Measurements from ENCODE around the gene CRIM1. TPM values are rescaled to one million over a fixed set of nuclear protein-coding genes. Genes with fewer than 3 reads are reported as not detected.
"Not testable (repeated sequence)": the region's sequence is repeated elsewhere in the genome, so short reads cannot be mapped to it uniquely, and the experiment has no call there.

Gene CRIM1, protein sequence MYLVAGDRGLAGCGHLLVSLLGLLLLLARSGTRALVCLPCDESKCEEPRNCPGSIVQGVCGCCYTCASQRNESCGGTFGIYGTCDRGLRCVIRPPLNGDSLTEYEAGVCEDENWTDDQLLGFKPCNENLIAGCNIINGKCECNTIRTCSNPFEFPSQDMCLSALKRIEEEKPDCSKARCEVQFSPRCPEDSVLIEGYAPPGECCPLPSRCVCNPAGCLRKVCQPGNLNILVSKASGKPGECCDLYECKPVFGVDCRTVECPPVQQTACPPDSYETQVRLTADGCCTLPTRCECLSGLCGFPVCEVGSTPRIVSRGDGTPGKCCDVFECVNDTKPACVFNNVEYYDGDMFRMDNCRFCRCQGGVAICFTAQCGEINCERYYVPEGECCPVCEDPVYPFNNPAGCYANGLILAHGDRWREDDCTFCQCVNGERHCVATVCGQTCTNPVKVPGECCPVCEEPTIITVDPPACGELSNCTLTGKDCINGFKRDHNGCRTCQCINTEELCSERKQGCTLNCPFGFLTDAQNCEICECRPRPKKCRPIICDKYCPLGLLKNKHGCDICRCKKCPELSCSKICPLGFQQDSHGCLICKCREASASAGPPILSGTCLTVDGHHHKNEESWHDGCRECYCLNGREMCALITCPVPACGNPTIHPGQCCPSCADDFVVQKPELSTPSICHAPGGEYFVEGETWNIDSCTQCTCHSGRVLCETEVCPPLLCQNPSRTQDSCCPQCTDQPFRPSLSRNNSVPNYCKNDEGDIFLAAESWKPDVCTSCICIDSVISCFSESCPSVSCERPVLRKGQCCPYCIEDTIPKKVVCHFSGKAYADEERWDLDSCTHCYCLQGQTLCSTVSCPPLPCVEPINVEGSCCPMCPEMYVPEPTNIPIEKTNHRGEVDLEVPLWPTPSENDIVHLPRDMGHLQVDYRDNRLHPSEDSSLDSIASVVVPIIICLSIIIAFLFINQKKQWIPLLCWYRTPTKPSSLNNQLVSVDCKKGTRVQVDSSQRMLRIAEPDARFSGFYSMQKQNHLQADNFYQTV
- total RNA-seq = 60.4 TPM

GRCh38 chr2:36355151-36355889, at the start of gene CRIM1:
TSS of gene CRIM1 (plus strand) at chr2:36355778. CDS start at chr2:36356293, 515 bp downstream.
- Histone ChIP-seq H3K4me1 (peaks cover 39% of the 10 kb centered on the region), H3K9me3 (no peaks in the 10 kb centered on the region), H3K27me3 (no peaks in the 10 kb centered on the region), H3K36me3 (no peaks in the 10 kb centered on the region), H3K27ac (peak within 1 kb of the TSS; percentile 86), H3K4me3 (peak within 1 kb of the TSS; percentile 85 to 97)
- TF ChIP-seq, protein P1, sequence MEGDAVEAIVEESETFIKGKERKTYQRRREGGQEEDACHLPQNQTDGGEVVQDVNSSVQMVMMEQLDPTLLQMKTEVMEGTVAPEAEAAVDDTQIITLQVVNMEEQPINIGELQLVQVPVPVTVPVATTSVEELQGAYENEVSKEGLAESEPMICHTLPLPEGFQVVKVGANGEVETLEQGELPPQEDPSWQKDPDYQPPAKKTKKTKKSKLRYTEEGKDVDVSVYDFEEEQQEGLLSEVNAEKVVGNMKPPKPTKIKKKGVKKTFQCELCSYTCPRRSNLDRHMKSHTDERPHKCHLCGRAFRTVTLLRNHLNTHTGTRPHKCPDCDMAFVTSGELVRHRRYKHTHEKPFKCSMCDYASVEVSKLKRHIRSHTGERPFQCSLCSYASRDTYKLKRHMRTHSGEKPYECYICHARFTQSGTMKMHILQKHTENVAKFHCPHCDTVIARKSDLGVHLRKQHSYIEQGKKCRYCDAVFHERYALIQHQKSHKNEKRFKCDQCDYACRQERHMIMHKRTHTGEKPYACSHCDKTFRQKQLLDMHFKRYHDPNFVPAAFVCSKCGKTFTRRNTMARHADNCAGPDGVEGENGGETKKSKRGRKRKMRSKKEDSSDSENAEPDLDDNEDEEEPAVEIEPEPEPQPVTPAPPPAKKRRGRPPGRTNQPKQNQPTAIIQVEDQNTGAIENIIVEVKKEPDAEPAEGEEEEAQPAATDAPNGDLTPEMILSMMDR (IDR thresholded peaks at IDR 0.05) = no peak
- peak in 1 of 2 donors; percentile 53 for TF ChIP-seq POLR2AphosphoS5 (IDR thresholded peaks at IDR 0.05; ENCODE audit: insufficient read depth in 1 of 2, low read depth in 1 of 2)
- TF ChIP-seq POLR2A (IDR thresholded peaks at IDR 0.05) = peak in 1 of 2 donors; percentile 95
- DNase-seq (ENCODE audit: extremely low spot score in 2 of 2) = peak in 1 of 2 donors; percentile 93
- intact Hi-C loops (cut with DNase I) = loop anchor here (5.0 to 10.0 kb wide), 4 partner anchors 99 to 429 kb away; no protein-coding TSS in a partner anchor

GRCh38 chr2:36307441-36307840, 48.1 kb upstream of the CRIM1 start:
- Histone ChIP-seq H3K36me3 (no peaks in the 10 kb centered on the region), H3K27ac (no peak overlapping the region), H3K4me1 (peaks cover 5% of the 10 kb centered on the region), H3K27me3 (no peaks in the 10 kb centered on the region), H3K9me3 (no peaks in the 10 kb centered on the region), H3K4me3 (no peak overlapping the region)
- no peak for DNase-seq (ENCODE audit: extremely low spot score in 2 of 2)
- intact Hi-C loops (cut with DNase I) = no loop called here
- TF ChIP-seq POLR2A (IDR thresholded peaks at IDR 0.05) (no peak), POLR2AphosphoS5 (IDR thresholded peaks at IDR 0.05; ENCODE audit: insufficient read depth in 1 of 2, low read depth in 1 of 2) (no peak)
- TF ChIP-seq, protein P1 (IDR thresholded peaks at IDR 0.05) = no peak

- H3K4me3 ChIP-seq; intact Hi-C loops (cut with DNase I): not testable (repeated sequence)
Observed at GRCh38 chr2:36310444-36310843, 45.1 kb upstream of the CRIM1 start.

GRCh38 chr2:36318547-36318946, 37.0 kb upstream of the CRIM1 start:
- TF ChIP-seq POLR2A (IDR thresholded peaks at IDR 0.05) = no peak
- TF ChIP-seq, protein P1 (IDR thresholded peaks at IDR 0.05) = no peak
- TF ChIP-seq POLR2AphosphoS5 (IDR thresholded peaks at IDR 0.05; ENCODE audit: insufficient read depth in 1 of 2, low read depth in 1 of 2) = no peak
- intact Hi-C loops (cut with DNase I) = no loop called here
- H3K4me3 ChIP-seq = no peak overlapping the region
- DNase-seq (ENCODE audit: extremely low spot score in 2 of 2) = no peak
- H3K27me3 ChIP-seq = no peaks in the 10 kb centered on the region
- no peak overlapping the region for H3K27ac ChIP-seq
- H3K4me1 ChIP-seq = no peaks in the 10 kb centered on the region
- H3K36me3 ChIP-seq = no peaks in the 10 kb centered on the region
- no peaks in the 10 kb centered on the region for H3K9me3 ChIP-seq

More at GRCh38 chr2:36310444-36310843, 45.1 kb upstream of the CRIM1 start:
- not testable (repeated sequence) for H3K27me3 ChIP-seq; H3K4me1 ChIP-seq; H3K36me3 ChIP-seq; DNase-seq (ENCODE audit: extremely low spot score in 2 of 2); H3K9me3 ChIP-seq; H3K27ac ChIP-seq

- Histone ChIP-seq H3K4me1 (no peaks in the 10 kb centered on the region), H3K4me3 (no peak overlapping the region), H3K9me3 (no peaks in the 10 kb centered on the region), H3K27me3 (no peaks in the 10 kb centered on the region), H3K36me3 (no peaks in the 10 kb centered on the region), H3K27ac (no peak overlapping the region)
- intact Hi-C loops (cut with DNase I) = no loop called here
- no peak for DNase-seq (ENCODE audit: extremely low spot score in 2 of 2)
- TF ChIP-seq, protein P1 (IDR thresholded peaks at IDR 0.05) = no peak
- no peak for TF ChIP-seq POLR2A (IDR thresholded peaks at IDR 0.05)
- TF ChIP-seq POLR2AphosphoS5 (IDR thresholded peaks at IDR 0.05; ENCODE audit: insufficient read depth in 1 of 2, low read depth in 1 of 2) = no peak
Observed at GRCh38 chr2:36322108-36322507, 33.5 kb upstream of the CRIM1 start.

Data from vagina (tissue), 2 donors.